Loucy (cell line): ENCODE measurements around the gene FNDC3A.

Experiments used
- H2AFZ ChIP-seq: fragments of 200-600 bp; sonication (generic); 2 replicates; pipeline ENCODE4 v1.6.0; 2016; ENCODE audit warnings: antibody characterized with exemption, mild to moderate bottlenecking, low read length, moderate library complexity
- H3F3A ChIP-seq: fragments of 200-600 bp; 2 replicates; pipeline ENCODE4 v1.6.0; 2016; ENCODE audit warnings: antibody characterized with exemption, low read depth, mild to moderate bottlenecking
- H3K27me3 ChIP-seq: fragments of 200-600 bp; sonication (generic); 2 replicates; pipeline ENCODE4 v1.6.1; 2014; ENCODE audit warnings: low read length, mild to moderate bottlenecking; ENCODE audit not compliant: insufficient read depth, poor library complexity, severe bottlenecking
- H3K36me3 ChIP-seq: fragments of 200-600 bp; sonication (generic); 2 replicates; pipeline ENCODE4 v1.6.1; 2016; ENCODE audit warnings: low read length; ENCODE audit not compliant: insufficient read depth
- H3K4me1 ChIP-seq: fragments of 200-600 bp; sonication (generic); 2 replicates; pipeline ENCODE4 v1.5.1; 2014; ENCODE audit warnings: low read length, mild to moderate bottlenecking; ENCODE audit not compliant: insufficient read depth, poor library complexity, severe bottlenecking
- H3K4me2 ChIP-seq: fragments of 200-600 bp; sonication (generic); 2 replicates; pipeline ENCODE4 v1.6.0; 2014; ENCODE audit warnings: antibody characterized with exemption, low read length, low read depth, mild to moderate bottlenecking; ENCODE audit not compliant: poor library complexity, severe bottlenecking
- H3K4me3 ChIP-seq: fragments of 200-600 bp; sonication (generic); 2 replicates; pipeline ENCODE4 v1.5.1; 2014; ENCODE audit warnings: low read length, mild to moderate bottlenecking, mixed read lengths; ENCODE audit not compliant: poor library complexity, severe bottlenecking
- H3K79me2 ChIP-seq: fragments of 200-600 bp; sonication (generic); 2 replicates; pipeline ENCODE4 v1.6.1; 2014; ENCODE audit warnings: low read length; ENCODE audit not compliant: insufficient read depth
- H3K9ac ChIP-seq: fragments of 200-600 bp; sonication (generic); 2 replicates; pipeline ENCODE4 v1.6.0; 2014; ENCODE audit warnings: mild to moderate bottlenecking, low read depth, low read length, moderate library complexity; ENCODE audit not compliant: poor library complexity, severe bottlenecking
- H3K9me2 ChIP-seq: fragments of 200-600 bp; sonication (generic); replicated peaks from 2 replicates; pipeline ENCODE4 v1.6.1; 2016; ENCODE audit warnings: low read depth, low read length, mixed read lengths
- H3K9me3 ChIP-seq: fragments of 200-600 bp; sonication (generic); 2 replicates; pipeline ENCODE4 v1.6.1; 2014; ENCODE audit warnings: mild to moderate bottlenecking, antibody characterized with exemption, low read length, low read depth; ENCODE audit not compliant: insufficient read depth
- H4K20me1 ChIP-seq: fragments of 200-600 bp; sonication (generic); 2 replicates; pipeline ENCODE4 v1.6.0; 2014; ENCODE audit warnings: antibody characterized with exemption, low read length, mild to moderate bottlenecking; ENCODE audit not compliant: insufficient read depth, poor library complexity, severe bottlenecking
- EZH2phosphoT487 ChIP-seq: fragments of 200-600 bp; IDR thresholded peaks from 2 replicates; pipeline ENCODE4 v1.6.1; 2018; ENCODE audit warnings: antibody characterized with exemption, mild to moderate bottlenecking, moderate library complexity, borderline replicate concordance
- TF ChIP-seq, protein P1 (sequence below): fragments of 200-600 bp; sonication (generic); conservative IDR thresholded peaks from 2 replicates; pipeline ENCODE4 v1.5.1; 2014; ENCODE audit warnings: mild to moderate bottlenecking, antibody characterized with exemption, low read length

The FNDC3A gene

DNA sequence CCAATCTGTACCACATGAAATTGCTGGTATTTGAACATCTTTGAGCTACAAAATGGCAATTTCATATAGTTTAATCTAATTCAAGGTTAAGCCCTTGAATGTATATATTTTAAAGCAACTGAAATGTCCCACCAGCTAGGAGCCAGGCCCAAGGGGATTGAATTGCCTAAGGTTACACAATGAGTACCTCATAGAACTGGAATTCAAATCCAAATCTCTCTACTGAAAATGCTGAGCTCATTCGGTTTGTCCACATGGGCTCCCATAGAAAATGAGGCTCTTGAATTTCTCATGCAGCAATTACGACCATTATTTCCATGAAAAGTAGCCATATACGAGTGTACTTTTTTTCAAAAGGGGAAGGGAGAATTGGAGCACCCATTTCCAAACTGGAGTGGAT is 31.5 kb upstream of the FNDC3A start:
- Histone ChIP-seq H3F3A (no peaks in the 10 kb centered on the region), H3K4me3 (no peak overlapping the region), H3K36me3 (no peaks in the 10 kb centered on the region), H3K9me2 (no peaks in the 10 kb centered on the region), H4K20me1 (no peaks in the 10 kb centered on the region), H3K9ac (no peak overlapping the region), H3K4me2 (no peak overlapping the region), H3K9me3 (no peaks in the 10 kb centered on the region), H3K4me1 (no peaks in the 10 kb centered on the region), H2AFZ (no peak overlapping the region), H3K79me2 (no peaks in the 10 kb centered on the region), H3K27me3 (no peaks in the 10 kb centered on the region)
- TF ChIP-seq, protein P1, sequence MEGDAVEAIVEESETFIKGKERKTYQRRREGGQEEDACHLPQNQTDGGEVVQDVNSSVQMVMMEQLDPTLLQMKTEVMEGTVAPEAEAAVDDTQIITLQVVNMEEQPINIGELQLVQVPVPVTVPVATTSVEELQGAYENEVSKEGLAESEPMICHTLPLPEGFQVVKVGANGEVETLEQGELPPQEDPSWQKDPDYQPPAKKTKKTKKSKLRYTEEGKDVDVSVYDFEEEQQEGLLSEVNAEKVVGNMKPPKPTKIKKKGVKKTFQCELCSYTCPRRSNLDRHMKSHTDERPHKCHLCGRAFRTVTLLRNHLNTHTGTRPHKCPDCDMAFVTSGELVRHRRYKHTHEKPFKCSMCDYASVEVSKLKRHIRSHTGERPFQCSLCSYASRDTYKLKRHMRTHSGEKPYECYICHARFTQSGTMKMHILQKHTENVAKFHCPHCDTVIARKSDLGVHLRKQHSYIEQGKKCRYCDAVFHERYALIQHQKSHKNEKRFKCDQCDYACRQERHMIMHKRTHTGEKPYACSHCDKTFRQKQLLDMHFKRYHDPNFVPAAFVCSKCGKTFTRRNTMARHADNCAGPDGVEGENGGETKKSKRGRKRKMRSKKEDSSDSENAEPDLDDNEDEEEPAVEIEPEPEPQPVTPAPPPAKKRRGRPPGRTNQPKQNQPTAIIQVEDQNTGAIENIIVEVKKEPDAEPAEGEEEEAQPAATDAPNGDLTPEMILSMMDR: no peak
- TF ChIP-seq EZH2phosphoT487: no peak

GRCh38 chr13:48945626-48946025 is 30.1 kb upstream of the FNDC3A start:
- TF ChIP-seq, protein P1: no peak
- TF ChIP-seq EZH2phosphoT487: no peak
- H3K27me3 ChIP-seq: no peaks in the 10 kb centered on the region

DNA sequence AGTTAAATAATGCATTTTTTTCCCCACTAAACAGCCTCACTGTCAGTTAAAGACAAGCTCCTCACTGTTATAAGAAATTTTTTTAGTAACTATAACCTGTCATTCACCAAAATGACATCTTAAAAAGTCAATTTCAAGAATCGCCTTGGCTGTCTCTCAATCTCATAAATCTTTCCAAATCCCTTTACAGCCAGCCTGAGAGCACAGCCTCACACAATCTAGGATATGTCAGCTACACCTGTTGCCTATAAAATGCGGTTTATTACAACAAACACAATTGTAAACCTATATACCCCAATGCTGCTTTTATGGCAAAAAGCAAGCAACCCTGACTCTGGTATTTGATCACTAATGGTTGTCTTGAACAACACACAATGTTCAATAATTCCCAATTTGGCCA is 29.5 kb upstream of the FNDC3A start:
- TF ChIP-seq EZH2phosphoT487: no peak
- TF ChIP-seq, protein P1: no peak
- H3K9me3 ChIP-seq: no peaks in the 10 kb centered on the region
- no peak overlapping the region for H3K4me2 ChIP-seq
- H3K36me3 ChIP-seq: no peaks in the 10 kb centered on the region
- no peak overlapping the region for H3K4me3 ChIP-seq
- H3K79me2 ChIP-seq: no peaks in the 10 kb centered on the region
- no peaks in the 10 kb centered on the region for H3F3A ChIP-seq
- no peak overlapping the region for H3K9ac ChIP-seq
- H3K9me2 ChIP-seq: no peaks in the 10 kb centered on the region
- no peak overlapping the region for H2AFZ ChIP-seq
- H4K20me1 ChIP-seq: no peaks in the 10 kb centered on the region
- H3K27me3 ChIP-seq: no peaks in the 10 kb centered on the region
- no peaks in the 10 kb centered on the region for H3K4me1 ChIP-seq

More at GRCh38 chr13:48945626-48946025, 30.1 kb upstream of the FNDC3A start:
- Histone ChIP-seq H3K9me3 (no peaks in the 10 kb centered on the region), H3K9me2 (no peaks in the 10 kb centered on the region), H4K20me1 (no peaks in the 10 kb centered on the region), H3K79me2 (no peaks in the 10 kb centered on the region), H3F3A (no peaks in the 10 kb centered on the region), H3K4me1 (no peaks in the 10 kb centered on the region), H3K9ac (no peak overlapping the region), H2AFZ (no peak overlapping the region), H3K36me3 (no peaks in the 10 kb centered on the region), H3K4me3 (no peak overlapping the region), H3K4me2 (no peak overlapping the region)
